GM18502 (cell line): ENCODE measurements around the gene ZKSCAN2.

Source experiments
- ATAC-seq: cut with Tn5 transposase; IDR thresholded peaks from one replicate; pipeline ENCODE4 v1.9.1; 2021; ENCODE audit warnings: mild to moderate bottlenecking; ENCODE audit not compliant: unreplicated experiment, poor library complexity

Gene ZKSCAN2

GRCh38 chr16:25228372-25228771 is 29.3 kb downstream of the ZKSCAN2 start:
- ATAC-seq, result no peak

DNA sequence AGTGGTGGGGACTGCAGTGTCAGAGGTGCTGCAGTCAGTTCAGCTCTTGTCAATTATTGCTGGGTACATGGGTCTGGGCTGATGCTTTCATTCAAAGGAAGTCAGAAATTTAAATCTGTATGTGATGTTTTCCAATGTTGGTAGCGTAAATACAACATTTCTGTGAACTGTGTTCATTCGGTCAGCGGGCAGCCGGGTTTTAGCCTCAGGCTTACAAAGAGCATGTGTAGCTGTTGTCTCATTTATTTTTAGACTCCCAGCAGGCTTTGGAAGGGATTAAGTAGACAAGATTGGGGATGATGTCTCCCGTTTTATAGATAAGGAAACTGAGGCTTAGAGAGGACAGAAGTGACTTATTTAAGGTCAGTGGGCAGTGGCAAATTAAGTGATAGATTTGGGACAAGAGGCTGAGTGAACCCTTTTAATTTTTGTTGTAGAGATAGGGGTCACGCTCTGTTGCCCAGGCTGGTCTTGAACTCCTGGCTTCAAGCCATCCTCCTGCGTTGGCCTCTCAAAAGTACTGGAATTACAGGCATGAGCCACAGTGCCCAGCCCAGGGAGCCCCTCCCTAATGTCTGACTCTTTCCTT is 32.8 kb downstream of the ZKSCAN2 start:
- ATAC-seq, result no peak

DNA sequence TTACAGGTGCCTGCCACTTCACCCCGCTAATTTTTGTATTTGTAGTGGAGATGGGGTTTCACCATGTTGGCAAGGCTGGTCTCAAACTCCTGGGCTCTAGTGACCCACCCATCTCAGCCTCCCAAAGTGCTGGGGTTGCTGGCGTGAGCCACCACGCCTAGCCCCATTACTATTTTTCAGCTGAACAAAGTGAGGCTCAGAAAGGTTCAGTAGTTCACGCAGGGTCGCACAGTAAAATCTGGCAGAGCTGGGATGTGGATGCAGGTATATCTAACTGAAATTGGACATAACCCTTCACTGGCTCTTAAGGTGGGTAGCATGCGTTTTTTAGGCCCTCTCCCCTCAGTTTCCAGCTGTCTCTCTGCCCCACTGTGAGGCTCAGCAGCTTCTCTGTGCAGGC is 33.7 kb downstream of the ZKSCAN2 start:
- no peak for ATAC-seq

GRCh38 chr16:25222959-25223358 is 34.7 kb downstream of the ZKSCAN2 start:
- no peak for ATAC-seq

DNA sequence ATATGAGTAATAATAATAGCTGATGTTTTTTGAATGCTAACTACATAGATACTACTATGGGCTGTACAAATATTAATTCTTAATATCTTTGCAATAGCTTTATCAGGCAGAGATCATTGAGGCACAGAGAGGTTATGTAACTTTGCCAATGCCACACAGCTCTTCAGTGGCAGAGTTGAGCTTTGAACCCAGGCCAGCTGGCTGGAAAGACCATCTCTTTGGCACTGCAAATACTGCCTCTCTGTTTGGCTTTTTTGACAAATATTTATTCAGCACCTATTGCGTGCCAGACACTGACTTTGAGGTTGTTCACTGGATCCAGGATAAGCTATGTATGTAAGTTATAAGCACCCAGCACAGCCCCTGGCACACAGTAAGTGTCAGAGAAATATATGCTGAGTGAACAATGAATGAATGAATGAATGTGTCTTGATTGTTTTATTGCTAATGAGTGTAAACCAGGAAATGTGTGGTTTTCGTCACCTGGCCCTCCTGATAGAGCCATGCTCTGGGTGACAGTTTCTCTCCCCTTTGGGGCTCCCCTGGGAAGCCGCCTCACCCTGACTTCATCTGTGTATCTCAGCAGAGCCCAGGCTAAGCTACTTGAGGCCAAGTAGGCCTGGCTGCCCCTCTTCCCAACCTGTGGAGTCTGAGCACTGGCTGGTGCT is 38.4 kb downstream of the ZKSCAN2 start:
- ATAC-seq, result no peak

DNA sequence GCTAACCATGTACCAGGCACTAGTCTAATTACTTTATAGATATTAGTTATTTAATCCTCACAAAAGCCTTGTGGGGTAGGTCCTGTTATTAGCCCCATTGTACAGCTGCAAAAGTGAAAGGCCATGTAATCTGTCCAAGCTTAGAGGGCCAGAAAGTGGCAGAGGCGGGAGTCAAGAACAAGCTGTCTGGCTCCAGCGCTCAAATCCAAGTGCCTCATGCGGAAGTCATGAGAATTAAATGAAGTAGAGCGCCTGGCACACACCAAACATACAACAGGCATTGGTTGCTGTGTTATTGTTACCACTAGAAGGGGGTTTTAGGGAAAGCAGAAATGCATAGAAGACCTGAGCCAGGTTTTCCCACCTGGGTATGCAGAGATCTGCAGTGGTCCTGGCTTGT is 39.7 kb downstream of the ZKSCAN2 start:
- ATAC-seq, result no peak

- ATAC-seq, result no peak
These were observed 40.5 kb downstream of the ZKSCAN2 start for GRCh38 chr16:25217112-25217511.

- no peak for ATAC-seq
These were observed 43.8 kb downstream of the ZKSCAN2 start for GRCh38 chr16:25213709-25214397.

DNA sequence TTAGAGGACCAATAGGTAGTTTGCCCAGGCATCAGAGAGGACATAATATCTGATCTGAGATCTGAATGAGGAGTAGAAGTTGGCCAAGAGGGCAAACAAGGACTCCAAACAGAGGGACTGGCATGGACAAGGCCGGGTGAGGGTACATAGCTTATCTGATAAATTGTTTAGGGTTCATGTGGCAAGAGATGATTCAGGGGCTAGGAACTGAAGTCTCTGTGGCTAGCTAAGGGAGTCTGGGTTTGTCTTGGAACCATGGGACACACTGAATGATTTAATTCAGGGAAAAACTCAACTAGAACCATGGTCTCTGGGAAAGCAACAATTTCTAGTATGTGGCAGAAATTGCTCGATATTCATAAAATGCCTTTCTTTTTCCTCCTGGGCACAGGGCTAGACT is 45.0 kb downstream of the ZKSCAN2 start:
- no peak for ATAC-seq

DNA sequence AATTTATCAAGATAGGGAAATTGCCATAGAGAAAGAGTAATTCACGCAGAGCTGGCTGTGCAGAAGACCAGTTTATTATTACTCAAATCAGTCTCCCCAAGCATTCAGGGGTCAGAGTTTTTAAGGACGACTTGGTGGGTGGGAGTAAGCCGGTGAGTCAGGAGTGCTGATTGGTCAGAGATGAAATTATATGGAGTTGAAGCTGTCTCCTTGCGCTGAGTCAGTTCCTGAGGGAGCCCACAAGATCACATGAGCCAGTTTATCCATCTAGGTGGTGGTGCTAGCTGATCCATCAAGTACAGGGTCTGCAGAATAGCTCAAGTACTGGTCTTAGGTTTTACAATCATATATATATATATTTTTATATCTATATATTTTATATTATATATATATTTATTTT is 46.9 kb downstream of the ZKSCAN2 start:
- no peak for ATAC-seq

DNA sequence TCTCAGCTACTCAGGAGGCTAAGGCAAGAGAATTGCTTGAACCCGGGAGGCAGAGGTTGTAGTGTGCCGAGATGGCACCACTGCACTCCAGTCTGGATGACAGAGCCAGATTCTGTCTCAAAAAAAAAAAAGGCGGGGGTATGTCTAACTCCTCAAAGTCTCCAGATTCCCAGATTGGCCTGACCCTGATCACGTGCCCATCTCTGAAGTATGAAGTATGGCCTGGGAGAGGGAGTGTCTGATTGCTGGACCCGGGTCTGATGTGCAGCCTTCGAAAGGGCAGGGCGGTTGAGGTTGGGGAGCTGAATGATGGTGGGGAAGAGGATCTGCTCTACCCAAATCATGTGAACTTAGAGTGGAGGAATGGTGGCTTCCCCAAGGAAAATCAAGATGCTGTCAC is 58.2 kb downstream of the ZKSCAN2 start:
- ATAC-seq, result no peak

DNA sequence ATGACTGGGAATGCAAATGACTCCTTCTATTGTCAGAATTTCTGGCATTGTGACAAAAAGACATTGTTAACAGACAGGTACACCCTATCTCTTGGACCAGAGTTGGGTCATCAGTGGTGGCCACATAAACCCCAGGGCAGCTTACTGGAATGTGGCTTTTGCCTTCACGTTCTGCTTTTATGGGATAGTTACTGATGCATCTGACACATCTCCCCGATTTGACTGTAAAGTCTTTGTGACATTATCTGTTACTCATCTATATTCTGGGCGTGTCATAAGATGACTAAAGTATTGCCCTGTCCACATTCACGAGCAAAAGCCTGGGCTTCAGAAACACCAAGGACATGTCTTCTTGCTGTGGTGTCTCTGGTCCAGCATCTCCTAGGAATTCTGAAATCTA is 59.6 kb downstream of the ZKSCAN2 start:
- ATAC-seq, result no peak

- ATAC-seq, result no peak
These were observed 63.3 kb downstream of the ZKSCAN2 start for GRCh38 chr16:25194273-25194878.

- ATAC-seq, result no peak
These were observed 65.5 kb downstream of the ZKSCAN2 start for GRCh38 chr16:25192096-25192495.

DNA sequence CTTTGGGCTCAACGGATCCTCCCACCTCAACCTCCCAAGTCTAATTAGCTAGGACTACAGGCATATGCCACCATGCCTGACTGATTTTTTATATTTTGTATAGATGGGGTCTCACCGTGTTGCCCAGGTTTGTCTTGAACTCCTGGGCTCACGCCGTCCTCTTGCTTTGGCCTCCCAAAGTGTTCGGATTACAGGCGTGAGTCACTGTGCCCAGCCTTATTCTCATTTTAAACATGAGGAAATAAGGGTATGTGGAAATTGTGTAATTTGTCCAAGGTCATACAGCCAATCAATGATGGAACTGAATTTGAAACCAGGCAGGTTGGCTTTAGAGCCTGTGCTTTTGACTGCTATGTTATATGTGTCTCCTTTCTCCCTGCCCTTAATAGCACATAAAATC is 68.3 kb downstream of the ZKSCAN2 start:
- ATAC-seq, result no peak

GRCh38 chr16:25187491-25187795 is 70.2 kb downstream of the ZKSCAN2 start:
- ATAC-seq, result no peak
